Fibroblast of skin of right quadriceps (primary cell): ENCODE data around the gene LPAR1.
A peak's percentile ranks its signal among the peaks of the same experiment; 100 is the strongest.
"Not testable (repeated sequence)": the region's sequence is repeated elsewhere in the genome, so short reads cannot be mapped to it uniquely, and the experiment has no call there.

Experiments
- DNase-seq: peaks from one replicate; pipeline ENCODE4 v3.0.0-alpha.2; 2013

Gene LPAR1

DNA sequence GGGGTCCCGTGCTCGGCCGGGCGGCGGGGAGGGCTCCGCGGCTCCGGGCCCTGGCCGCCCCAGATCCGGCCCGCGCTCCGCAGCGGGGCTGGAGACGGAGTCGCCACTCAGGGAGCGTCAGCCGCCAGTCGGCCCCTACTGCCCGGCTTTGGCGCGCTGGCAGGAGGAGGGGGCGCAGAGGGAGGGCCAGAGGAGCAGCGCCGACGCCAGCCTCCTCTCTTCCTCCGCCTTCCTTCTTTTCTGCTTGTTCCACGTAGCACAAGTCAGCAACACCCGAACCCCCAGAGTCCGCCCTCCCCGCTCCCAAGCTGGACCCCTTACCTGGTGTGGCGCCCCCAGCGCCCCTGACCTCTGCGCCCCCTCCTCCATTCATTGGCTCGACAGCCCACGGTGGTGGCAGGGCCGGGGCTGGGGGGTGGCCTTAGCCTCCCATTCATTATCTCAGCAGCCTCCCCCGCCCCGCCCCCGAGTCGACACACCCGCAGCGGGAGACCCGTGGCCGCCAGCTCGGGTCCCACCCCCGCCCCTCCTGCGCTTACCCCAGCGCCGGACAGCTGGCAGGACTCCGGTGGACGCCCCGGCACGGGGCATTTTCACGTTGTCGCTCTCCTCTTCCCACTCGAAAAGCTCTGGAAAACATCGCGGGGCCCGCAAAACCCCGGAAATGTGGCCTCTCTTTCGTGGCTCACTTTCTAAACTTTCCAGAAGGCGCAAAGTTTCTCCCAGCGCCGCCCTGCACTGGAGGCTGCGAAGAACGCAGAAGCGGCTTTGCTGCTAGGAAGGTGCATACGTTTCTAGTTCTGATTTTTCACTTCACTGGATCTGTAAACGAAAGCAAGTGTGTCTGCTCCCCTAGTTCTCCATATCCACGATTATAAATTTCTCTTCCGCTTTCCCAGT lies at the start of gene LPAR1:
TSS of gene LPAR1 (minus strand) at position 140 of the 900 bp plus-strand sequence. CDS start 66,353 bp downstream, outside the sequence.
- DNase-seq = peak; percentile 69

DNA sequence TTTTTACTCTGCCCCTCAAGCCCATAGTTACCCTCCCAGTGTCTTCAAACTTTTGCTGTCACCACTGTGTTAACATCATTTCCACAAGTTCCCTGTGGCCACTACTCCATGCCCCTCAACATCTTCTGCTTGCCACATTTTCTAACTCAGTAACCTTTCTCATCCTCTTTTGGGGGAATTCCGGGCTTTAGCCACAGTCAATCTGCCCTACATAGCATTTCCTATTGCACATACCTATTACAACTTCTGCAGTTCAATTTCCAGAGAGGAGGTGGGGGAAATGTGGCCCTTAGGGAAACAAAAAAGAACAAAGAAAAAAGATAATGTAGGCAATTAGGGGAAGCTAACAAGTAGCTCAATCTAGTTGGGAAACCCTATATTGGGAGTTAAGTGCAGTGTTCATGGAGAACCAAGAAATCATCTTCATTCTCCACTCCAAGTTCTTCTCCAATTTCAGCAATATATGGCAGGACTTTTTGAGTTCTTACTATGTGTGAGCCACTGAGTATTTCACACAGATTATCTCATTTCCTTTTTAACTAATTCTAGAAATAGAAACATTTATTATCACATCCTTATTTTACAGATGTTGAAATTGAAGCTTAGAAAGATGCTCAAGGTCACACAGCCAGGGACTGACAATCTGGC lies 40.2 kb upstream of the LPAR1 start:
- no peak for DNase-seq

- DNase-seq = no peak
These were observed 38.2 kb upstream of the LPAR1 start for GRCh38 chr9:111076519-111076918.

GRCh38 chr9:111076042-111076441 lies 37.8 kb upstream of the LPAR1 start:
- no peak for DNase-seq

DNA sequence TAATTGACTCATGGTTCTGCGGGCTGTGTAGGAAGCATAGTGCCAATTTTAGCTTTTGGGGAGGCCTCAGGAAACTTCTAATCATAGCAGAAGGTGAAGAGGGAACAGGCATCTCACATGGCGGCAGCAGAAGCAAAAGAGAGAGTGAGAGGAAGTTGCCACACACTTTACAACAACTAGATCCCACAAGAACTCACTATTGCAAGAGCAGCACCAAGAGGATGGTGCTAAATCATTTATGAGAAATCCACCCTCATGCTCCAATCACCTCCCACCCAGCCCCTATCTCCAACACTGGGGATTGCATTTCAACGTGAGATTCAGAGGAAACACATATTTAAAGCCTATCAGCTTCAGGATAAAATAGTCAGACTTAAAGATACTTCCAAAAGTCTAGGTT lies 36.1 kb upstream of the LPAR1 start:
- no peak for DNase-seq

DNA sequence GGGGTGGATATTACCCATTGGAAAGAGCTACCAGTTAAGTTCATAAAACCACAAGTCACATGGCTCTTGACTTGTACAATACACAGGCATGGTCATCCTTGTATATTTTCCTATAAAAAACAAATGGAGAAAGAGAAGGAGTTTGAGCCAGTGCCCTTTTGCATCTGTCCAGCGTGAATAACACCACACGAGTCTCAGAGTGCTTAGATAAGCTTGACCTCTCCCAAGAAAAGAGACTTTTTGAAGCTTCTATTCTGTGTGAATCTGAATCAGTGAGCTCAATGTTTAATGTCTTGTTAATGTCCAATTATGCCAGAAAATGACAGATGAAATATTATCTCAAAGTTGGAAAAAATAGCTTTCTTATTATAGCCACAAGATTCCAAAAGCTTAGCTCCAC lies 30.9 kb upstream of the LPAR1 start:
- no peak for DNase-seq

DNA sequence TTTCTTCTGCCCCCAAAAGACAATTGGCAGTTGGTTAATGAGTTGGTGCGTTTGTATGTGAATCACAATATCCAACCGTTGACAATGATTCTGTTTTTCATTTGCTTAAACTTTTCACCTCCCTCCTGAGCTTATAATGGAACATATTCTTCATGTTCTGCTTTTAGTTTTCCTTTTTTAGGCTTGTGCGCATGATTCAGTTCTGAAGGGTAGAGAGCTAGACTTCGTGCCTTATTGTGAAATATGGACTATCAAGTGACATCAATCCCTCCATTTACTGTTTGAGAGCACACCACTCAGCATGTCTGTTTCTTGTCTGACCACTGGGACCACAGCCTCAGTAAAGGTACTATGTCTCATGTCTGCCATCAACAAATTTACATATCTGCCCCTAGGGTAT lies 30.5 kb upstream of the LPAR1 start:
- peak; percentile 53 for DNase-seq

GRCh38 chr9:111068383-111068730 lies 30.1 kb upstream of the LPAR1 start:
- peak; percentile 27 for DNase-seq

DNA sequence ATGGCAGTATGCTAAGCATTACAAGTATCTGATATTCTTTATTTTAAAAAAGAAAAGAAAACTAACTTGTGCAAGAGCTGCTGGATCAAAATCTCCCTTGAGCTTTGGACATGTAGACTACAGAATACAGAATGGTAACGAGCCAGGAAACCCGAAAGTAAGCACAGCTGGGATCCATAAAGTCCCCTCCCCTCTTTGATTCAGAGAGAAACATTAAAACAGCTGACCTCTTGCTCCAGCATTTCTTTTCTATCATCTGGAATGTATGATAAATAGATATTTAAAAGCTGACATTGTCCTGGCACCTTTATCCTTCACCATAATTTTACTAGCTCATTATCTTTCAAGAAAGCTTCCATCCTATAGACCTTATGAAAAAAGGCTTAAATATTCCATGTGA lies 28.2 kb upstream of the LPAR1 start:
- peak; percentile 56 for DNase-seq

GRCh38 chr9:111065414-111065813 lies 27.1 kb upstream of the LPAR1 start:
- no peak for DNase-seq

DNA sequence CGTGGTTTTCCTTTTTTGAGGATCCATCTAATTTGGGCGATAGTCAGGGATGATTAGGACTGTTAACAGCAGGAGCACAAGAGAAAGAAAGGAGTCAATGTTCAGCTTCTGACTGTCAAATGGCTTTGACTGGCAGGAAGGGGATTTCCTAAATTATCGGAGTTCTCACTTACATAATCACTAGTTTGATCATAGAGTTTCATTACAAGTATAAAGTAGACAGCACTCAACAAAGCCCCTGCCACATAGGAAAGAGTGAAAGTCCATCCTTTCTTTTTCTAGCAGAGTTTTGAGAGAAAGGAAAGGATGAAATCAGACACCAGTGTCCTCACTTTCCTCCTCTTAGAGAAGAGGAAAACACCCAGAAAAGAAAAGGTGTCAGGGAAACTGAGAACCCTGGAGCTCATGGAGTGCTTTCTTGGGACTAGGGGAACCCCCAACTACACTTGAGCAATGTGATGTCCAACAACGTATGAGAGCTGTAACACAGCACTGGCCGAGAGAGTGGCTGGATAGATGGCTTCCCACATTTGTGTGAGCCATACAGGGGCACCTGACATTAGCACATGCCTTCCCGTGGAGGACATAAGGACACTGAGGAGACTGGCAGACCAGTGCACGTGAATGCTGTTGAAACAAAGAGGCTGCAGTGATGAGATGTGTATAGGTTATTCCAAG lies 26.0 kb upstream of the LPAR1 start:
- no peak for DNase-seq

DNA sequence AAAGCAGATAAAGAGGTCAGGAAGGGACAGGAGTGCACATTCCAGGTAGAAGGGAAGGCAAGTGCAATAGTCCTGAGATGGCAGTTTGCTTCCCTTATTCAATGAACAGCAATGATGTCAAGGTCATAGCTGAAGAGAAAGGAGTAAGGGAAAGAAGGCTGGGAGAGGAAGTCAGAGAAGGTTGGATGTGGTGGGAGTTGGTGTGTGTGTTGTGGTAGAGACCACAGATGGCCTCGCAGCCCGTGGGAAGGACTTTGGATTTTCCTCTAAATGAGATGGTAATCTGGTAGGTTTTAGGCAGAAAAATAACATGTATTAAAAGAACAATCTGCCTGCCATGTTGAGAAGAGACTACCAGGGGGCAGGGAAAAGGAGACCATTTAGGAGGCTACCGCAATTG lies 25.1 kb upstream of the LPAR1 start:
- no peak for DNase-seq

DNA sequence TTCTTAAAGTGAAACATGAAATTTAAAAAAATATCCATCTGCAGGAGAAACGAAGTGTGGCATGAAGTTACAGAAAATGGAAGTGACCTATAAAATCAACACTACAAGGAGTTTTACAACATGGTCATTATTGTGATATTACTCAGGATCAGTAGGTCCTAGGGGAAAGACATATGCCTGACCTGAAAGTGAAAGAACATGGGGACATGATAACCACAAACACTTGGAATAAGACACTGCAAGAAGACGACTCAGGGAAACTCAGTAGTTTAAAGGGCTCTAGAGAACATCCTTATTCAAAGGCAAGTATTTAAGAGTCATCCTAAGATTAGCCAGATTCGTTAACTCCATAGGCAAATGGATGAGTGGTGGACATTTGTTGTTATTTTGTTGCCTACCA lies 19.9 kb upstream of the LPAR1 start:
- DNase-seq = no peak

DNA sequence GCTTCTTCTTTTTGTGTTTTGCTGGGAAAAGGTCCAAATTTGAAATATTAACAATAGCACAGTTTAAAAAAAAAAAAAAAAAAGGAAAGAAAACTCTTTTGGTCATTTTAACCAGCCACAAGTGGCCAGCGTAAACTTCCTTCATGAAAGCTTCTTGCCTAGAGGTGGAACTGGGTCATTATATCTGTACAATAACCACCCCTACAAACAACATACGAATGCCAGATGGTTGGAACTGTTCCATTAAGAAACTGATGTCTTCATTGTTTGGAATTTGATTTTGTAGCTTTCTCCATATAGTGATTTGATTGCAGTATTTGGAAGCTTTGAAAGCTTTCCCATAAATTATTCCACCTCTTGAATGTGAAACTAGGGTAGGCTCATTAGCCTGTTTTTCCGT lies 18.3 kb upstream of the LPAR1 start:
- peak; percentile 82 for DNase-seq

GRCh38 chr9:111052791-111053190 lies 14.5 kb upstream of the LPAR1 start:
- DNase-seq = peak; percentile 77

DNA sequence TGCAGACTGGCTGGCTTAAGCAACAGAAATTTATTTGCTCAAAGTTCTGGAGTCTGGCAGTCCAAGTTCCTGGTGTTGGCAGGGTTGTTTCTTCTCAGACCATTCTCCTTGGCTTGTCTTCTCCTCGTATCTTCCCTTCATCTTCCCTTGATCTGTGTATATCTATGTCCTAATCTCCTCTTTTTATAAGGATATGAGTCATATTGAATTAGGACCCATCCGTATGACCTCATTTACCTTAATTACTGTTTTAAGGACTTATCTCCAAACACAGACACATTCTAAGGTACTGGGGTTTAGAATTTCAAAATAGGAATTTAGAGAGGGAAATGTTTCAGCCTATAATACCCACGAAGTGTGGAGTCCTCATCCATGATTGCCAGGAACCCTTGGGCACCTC lies 13.1 kb upstream of the LPAR1 start:
- DNase-seq = no peak

DNA sequence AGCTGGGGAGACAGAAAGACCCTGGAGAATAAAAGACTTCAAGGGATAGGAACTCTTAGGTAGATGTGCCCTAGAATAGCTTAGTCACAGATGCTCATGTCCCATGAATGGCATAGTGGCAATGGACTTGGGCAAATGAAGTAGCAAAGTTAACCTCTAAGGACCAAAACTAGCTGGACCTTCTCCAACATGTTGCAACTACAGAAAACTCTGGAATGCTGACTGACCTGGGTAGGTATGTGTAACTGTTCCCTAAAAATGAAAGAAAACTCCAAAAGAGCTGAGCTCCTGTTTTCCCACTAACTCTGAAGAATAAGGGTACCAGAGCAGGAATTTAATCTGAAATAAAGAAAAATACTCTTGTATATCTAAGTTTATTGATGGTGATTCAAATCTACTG lies 12.5 kb upstream of the LPAR1 start:
- peak; percentile 44 for DNase-seq

DNA sequence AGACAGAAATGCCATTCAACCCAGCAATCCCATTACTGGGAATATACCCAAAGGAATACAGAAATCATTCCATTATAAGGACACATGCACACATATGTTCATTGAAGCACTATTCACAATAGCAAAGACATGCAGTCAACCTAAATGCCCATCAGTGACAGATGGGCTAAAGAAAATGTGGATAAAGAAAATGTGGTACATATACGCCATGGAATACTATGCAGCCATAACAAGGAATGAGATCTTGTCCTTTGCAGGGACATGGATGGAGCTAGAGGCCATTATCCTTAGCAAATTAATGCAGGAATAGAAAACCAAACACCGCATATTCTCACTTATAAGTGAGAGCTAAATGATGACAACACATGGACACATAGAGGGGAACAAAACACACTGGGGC lies 9.0 kb upstream of the LPAR1 start:
- DNase-seq = not testable (repeated sequence)

- DNase-seq = no peak
These were observed 3.6 kb upstream of the LPAR1 start for GRCh38 chr9:111041902-111042301.

- no peak for DNase-seq
These were observed 2.2 kb upstream of the LPAR1 start for GRCh38 chr9:111040494-111040893.

DNA sequence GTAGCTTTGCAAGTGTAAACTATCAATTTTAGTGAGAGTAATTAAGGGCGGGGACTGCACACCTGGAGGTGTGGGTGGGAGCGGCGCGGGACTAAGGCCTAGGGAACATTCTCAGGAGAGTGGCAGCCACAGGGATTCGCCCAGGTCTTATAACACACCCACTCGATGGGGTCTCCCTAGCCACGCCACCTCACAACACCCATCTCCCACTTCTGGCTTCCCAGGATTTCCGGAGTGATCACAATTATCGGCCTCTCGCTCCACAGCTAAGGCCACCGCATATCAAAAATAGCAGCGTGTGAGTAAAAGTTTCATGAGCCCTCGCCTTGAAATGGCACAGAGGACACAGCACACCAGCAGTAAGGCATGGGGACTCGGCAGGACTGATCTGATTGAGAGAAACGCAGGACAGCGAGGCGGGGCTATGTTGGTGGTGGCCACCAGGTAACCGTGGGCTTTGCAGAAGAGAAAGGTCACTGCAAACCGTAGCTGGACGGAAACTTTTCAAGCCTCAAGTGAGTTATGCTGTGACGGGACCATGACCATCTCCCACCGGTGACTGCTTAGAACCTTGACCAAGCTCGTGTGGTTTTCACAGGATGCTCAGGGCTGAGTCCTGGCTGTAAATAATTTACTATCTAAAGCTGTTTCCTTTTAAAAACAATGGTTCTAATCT lies 1.1 kb upstream of the LPAR1 start:
- DNase-seq = no peak

GRCh38 chr9:111037708-111038330 lies 451 bp downstream of the LPAR1 start:
- peak; percentile 48 for DNase-seq

GRCh38 chr9:111037356-111037707 lies 938 bp downstream of the LPAR1 start:
- DNase-seq = peak; percentile 37
